Erythroblast (primary cell): ENCODE measurements around the gene P2RX3.

Source experiments
- GATA1 ChIP-seq: IDR thresholded peaks from 2 replicates; pipeline ENCODE4 v1.6.1; 2011; ENCODE audit warnings: low read depth, mild to moderate bottlenecking, control low read depth, low read length, moderate library complexity
- POLR2A ChIP-seq: IDR thresholded peaks from 2 replicates; pipeline ENCODE4 v1.6.1; 2011; ENCODE audit warnings: mild to moderate bottlenecking, low read length

- TF ChIP-seq POLR2A (no peak), GATA1 (no peak)
Measured at GRCh38 chr11:57358543-57358961, 20.4 kb downstream of the P2RX3 start.
